ENCODE data around the gene TEAD1. TPM values are rescaled to one million over a fixed set of nuclear protein-coding genes. Genes with fewer than 3 reads are reported as not detected.

TEAD1 gene
- total RNA-seq, 1 experiment from 2014 or later = 102 TPM

GRCh38 chr11:12803086-12803826 is 129.0 kb downstream of the TEAD1 start:
- 0 out of 2 replicates have a peak, but pooled peaks cover 2% of the 10 kb centered on the region for H3K36me3 ChIP-seq (ENCODE audit: control insufficient read depth, insufficient read depth, low read length)
- ChIA-PET POLR2A (no interaction called here), CTCF (no interaction called here)
- H3K4me3 ChIP-seq (ENCODE audit: low read depth in 2 of 2, low read length in 2 of 2) = no peak overlapping the region
- H3K4me1 ChIP-seq (ENCODE audit: control insufficient read depth, insufficient read depth, low read length) = peaks cover 21% of the 10 kb centered on the region
- ATAC-seq = no peak
- H3K9me3 ChIP-seq (ENCODE audit: control insufficient read depth, insufficient read depth, low read depth, low read length) = no peaks in the 10 kb centered on the region
- no peak overlapping the region for H3K27ac ChIP-seq (ENCODE audit: low read length)
- TF ChIP-seq SIN3A (IDR thresholded peaks at IDR 0.05; ENCODE audit: borderline replicate concordance, insufficient read depth, low read depth, low read length) (no peak), REST (IDR thresholded peaks at IDR 0.05; ENCODE audit: insufficient read depth in 1 of 2, low read depth in 2 of 2, low read length in 1 of 2) (no peak), TCF7L2 (IDR thresholded peaks at IDR 0.05; ENCODE audit: low read depth, low read length) (no peak), CTCF (IDR thresholded peaks at IDR 0.05) (no peak), POLR2AphosphoS5 (IDR thresholded peaks at IDR 0.05; ENCODE audit: low read depth, low read length) (no peak)
- DNase-seq (ENCODE audit: low read depth, low spot score) = no peak
- BruUV-seq (replicated peaks) = no TSS peak
- intact Hi-C loops (cut with micrococcal nuclease; ENCODE audit: unreplicated experiment) = no loop called here
- no peaks in the 10 kb centered on the region for H3K27me3 ChIP-seq (ENCODE audit: control insufficient read depth, insufficient read depth, low read length)
- in situ Hi-C loops (cut with HindIII; ENCODE audit: low pct_unique_long_range_greater_than_20kb, low sequenced_read_pairs) = no loop called here

- intact Hi-C loops (cut with micrococcal nuclease; ENCODE audit: unreplicated experiment) = no loop called here
- TF ChIP-seq REST (IDR thresholded peaks at IDR 0.05; ENCODE audit: insufficient read depth in 1 of 2, low read depth in 2 of 2, low read length in 1 of 2) (no peak), CTCF (IDR thresholded peaks at IDR 0.05) (no peak), POLR2AphosphoS5 (IDR thresholded peaks at IDR 0.05; ENCODE audit: low read depth, low read length) (no peak), TCF7L2 (IDR thresholded peaks at IDR 0.05; ENCODE audit: low read depth, low read length) (no peak)
- Histone ChIP-seq H3K9me3 (ENCODE audit: control insufficient read depth, insufficient read depth, low read depth, low read length) (no peaks in the 10 kb centered on the region), H3K36me3 (ENCODE audit: control insufficient read depth, insufficient read depth, low read length) (no peaks in the 10 kb centered on the region), H3K4me3 (ENCODE audit: low read depth in 2 of 2, low read length in 2 of 2) (no peak overlapping the region), H3K27ac (ENCODE audit: low read length) (no peak overlapping the region), H3K4me1 (ENCODE audit: control insufficient read depth, insufficient read depth, low read length) (peaks cover 4% of the 10 kb centered on the region; the same call in 1 of the 2 replicates), H3K27me3 (ENCODE audit: control insufficient read depth, insufficient read depth, low read length) (no peaks in the 10 kb centered on the region)
- DNase-seq (ENCODE audit: low read depth, low spot score) = no peak
- ATAC-seq = no peak
- in situ Hi-C loops (cut with HindIII; ENCODE audit: low pct_unique_long_range_greater_than_20kb, low sequenced_read_pairs) = no loop called here
- ChIA-PET POLR2A (no interaction called here), CTCF (no interaction called here)
- no TSS peak for BruUV-seq (replicated peaks)
Observed at GRCh38 chr11:12806113-12806512, 131.9 kb downstream of the TEAD1 start.
